IPS-20b (cell line): ENCODE results near the gene ATP6V0A1.
"Not testable (repeated sequence)": the region's sequence is repeated elsewhere in the genome, so short reads cannot be mapped to it uniquely, and the experiment has no call there.

ENCODE experiments used
- H3K27ac ChIP-seq: one replicate; pipeline ENCODE4 v1.5.1; 2013; ENCODE audit warnings: low read length
- H3K27me3 ChIP-seq: 2 replicates; pipeline ENCODE4 v1.6.1; 2013; ENCODE audit warnings: mild to moderate bottlenecking, low read length, inconsistent platforms; ENCODE audit not compliant: insufficient read depth
- H3K36me3 ChIP-seq: 2 replicates; pipeline ENCODE4 v1.6.1; 2013; ENCODE audit warnings: low read depth, mild to moderate bottlenecking, inconsistent platforms, low read length, moderate library complexity; ENCODE audit not compliant: insufficient read depth
- H3K4me1 ChIP-seq: 2 replicates; pipeline ENCODE4 v1.6.1; 2013; ENCODE audit warnings: mild to moderate bottlenecking, control low read depth, inconsistent platforms, low read length, moderate library complexity; ENCODE audit not compliant: insufficient read depth
- H3K4me3 ChIP-seq: 2 replicates; pipeline ENCODE4 v1.5.1; 2013; ENCODE audit warnings: mild to moderate bottlenecking, low read length, inconsistent platforms
- H3K9ac ChIP-seq: 2 replicates; pipeline ENCODE4 v1.6.1; 2013; ENCODE audit warnings: low read depth, mild to moderate bottlenecking, inconsistent platforms, low read length, moderate library complexity
- H3K9me3 ChIP-seq: 2 replicates; pipeline ENCODE4 v1.6.1; 2013; ENCODE audit warnings: mild to moderate bottlenecking, low read depth, low read length, inconsistent platforms; ENCODE audit not compliant: insufficient read depth

Gene ATP6V0A1

GRCh38 chr17:42548070-42548837, 89.6 kb downstream of the ATP6V0A1 start:
- Histone ChIP-seq H3K4me3 (peak overlapping the region; percentile 66), H3K9ac (peak overlapping the region; percentile 68; the same call in 1 of the 2 replicates), H3K4me1 (no peaks in the 10 kb centered on the region), H3K9me3 (no peaks in the 10 kb centered on the region), H3K27me3 (peaks cover 6% of the 10 kb centered on the region; the same call in 1 of the 2 replicates), H3K27ac (no peak overlapping the region), H3K36me3 (0 out of 2 replicates have a peak, but pooled peaks cover 9% of the 10 kb centered on the region)

DNA sequence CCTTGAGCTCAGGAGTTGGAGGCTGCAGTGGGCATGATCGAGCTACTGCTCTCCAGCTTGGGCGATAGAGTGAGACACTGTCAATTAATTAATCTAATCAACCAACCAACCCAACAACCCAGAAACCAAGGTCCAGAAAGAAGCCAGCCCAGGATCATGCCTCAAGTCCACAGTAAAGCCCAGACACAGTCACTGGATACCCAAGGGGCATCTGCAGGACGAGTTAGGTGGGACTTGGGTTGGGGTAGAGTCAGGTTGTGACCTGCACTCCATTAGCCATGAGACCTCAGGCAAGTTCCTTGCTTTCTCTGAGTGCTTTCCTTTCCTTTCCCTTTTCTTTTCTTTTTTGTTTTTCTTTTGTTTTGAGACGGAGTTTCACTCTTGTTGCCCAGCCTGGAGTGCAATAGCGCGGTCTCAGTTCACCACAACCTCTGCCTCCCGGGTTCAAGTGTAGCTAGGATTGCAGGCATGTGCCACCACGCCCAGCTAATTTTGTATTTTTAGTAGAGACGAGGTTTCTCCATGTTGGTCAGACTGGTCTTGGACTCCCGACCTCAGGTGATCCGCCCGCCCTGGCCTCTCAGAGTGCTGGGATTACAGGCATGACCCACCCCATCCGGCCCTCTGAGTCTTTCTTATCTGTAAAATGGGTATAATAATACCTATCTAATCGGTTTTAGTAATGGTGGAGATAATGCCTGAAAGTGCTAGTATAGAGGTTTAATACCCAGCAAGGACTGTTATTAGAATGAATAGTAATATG, 90.5 kb downstream of the ATP6V0A1 start:
- no peaks in the 10 kb centered on the region for H3K9me3 ChIP-seq
- peak overlapping the region; percentile 66 for H3K4me3 ChIP-seq
- peak overlapping the region; percentile 68; the same call in 1 of the 2 replicates for H3K9ac ChIP-seq
- no peaks in the 10 kb centered on the region for H3K4me1 ChIP-seq
- H3K27ac ChIP-seq = no peak overlapping the region
- peaks cover 6% of the 10 kb centered on the region; the same call in 1 of the 2 replicates for H3K27me3 ChIP-seq
- no peaks in the 10 kb centered on the region for H3K36me3 ChIP-seq

GRCh38 chr17:42552736-42553135, 94.1 kb downstream of the ATP6V0A1 start, which contains the start of gene HSD17B1:
TSS of gene HSD17B1 (plus strand) at chr17:42552923. CDS start at chr17:42552934, 11 bp downstream.
- peak within 1 kb of the TSS; percentile 92; the same call in 1 of the 2 replicates for H3K4me3 ChIP-seq
- not testable (repeated sequence) for H3K36me3 ChIP-seq, H3K27ac ChIP-seq, H3K27me3 ChIP-seq, H3K9ac ChIP-seq, H3K4me1 ChIP-seq, H3K9me3 ChIP-seq

GRCh38 chr17:42553161-42553818, 94.6 kb downstream of the ATP6V0A1 start:
- Histone ChIP-seq H3K4me3 (no peak overlapping the region; the same call in 1 of the 2 replicates), H3K36me3 (no peaks in the 10 kb centered on the region), H3K4me1 (no peaks in the 10 kb centered on the region), H3K27ac (no peak overlapping the region), H3K9ac (no peak overlapping the region), H3K9me3 (no peaks in the 10 kb centered on the region), H3K27me3 (peaks cover 6% of the 10 kb centered on the region; the same call in 1 of the 2 replicates)

DNA sequence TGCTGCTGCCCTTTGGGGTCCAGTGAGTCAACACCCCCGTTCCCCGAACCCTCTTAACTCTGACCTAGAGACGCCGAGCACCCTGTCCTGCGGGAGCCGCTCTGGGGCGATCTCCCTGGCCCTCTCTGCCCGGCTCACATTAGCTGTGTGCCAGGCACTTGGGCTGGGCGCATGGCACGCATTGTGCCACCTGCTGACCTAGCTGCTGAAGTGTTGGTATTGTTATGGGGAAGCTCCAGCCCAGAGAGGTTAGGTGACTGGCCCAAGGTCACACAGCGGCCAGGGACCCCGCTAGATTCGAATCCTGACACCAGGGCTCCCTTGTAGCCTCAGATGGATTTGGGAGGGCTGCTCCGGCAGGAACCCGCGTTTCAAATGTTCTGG, 95.2 kb downstream of the ATP6V0A1 start:
- peaks cover 4% of the 10 kb centered on the region; the same call in 1 of the 2 replicates for H3K27me3 ChIP-seq
- H3K4me1 ChIP-seq = no peaks in the 10 kb centered on the region
- no peaks in the 10 kb centered on the region for H3K36me3 ChIP-seq
- H3K4me3 ChIP-seq = peak overlapping the region; percentile 92; the same call in 1 of the 2 replicates
- H3K9me3 ChIP-seq = no peaks in the 10 kb centered on the region
- H3K9ac ChIP-seq = peak overlapping the region; percentile 92; the same call in 1 of the 2 replicates
- H3K27ac ChIP-seq = no peak overlapping the region

DNA sequence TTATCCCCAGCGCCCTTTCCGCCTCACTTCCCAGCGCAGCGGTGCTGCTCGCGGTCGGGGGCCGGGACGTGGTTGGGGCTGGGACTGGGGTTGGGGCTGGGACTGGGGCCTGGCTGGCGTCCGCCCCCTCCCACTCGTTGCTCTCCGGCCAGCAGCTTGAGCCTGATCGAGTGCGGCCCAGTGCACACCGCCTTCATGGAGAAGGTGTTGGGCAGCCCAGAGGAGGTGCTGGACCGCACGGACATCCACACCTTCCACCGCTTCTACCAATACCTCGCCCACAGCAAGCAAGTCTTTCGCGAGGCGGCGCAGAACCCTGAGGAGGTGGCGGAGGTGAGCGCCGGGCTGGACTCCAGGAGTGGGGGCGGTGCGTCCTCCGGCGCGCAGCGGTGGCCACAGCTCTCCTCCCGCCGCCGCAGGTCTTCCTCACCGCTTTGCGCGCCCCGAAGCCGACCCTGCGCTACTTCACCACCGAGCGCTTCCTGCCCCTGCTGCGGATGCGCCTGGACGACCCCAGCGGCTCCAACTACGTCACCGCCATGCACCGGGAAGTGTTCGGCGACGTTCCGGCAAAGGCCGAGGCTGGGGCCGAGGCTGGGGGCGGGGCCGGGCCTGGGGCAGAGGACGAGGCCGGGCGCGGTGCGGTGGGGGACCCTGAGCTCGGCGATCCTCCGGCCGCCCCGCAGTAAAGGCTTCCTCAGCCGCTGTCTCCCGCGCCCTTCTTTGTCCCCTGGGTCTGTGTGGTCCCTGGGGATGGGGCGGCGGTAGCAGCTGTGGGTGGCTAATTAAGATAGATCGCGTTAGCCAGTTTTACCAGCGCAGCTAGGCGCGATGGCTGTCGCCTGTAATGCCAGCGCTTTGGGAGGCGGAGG, 95.8 kb downstream of the ATP6V0A1 start:
- H3K9me3 ChIP-seq = no peaks in the 10 kb centered on the region
- peak overlapping the region; percentile 92 for H3K9ac ChIP-seq
- peak overlapping the region; percentile 92 for H3K4me3 ChIP-seq
- no peaks in the 10 kb centered on the region for H3K4me1 ChIP-seq
- peak overlapping the region; percentile 62 for H3K27ac ChIP-seq
- H3K36me3 ChIP-seq = no peaks in the 10 kb centered on the region
- H3K27me3 ChIP-seq = no peaks in the 10 kb centered on the region

- Histone ChIP-seq H3K27ac (no peak overlapping the region), H3K9ac (peak overlapping the region; percentile 92; the same call in 1 of the 2 replicates), H3K36me3 (no peaks in the 10 kb centered on the region), H3K4me3 (peak overlapping the region; percentile 92), H3K9me3 (no peaks in the 10 kb centered on the region), H3K4me1 (no peaks in the 10 kb centered on the region), H3K27me3 (no peaks in the 10 kb centered on the region)
Observed at GRCh38 chr17:42555122-42555622, 96.5 kb downstream of the ATP6V0A1 start.

- H3K27me3 ChIP-seq, H3K9ac ChIP-seq, H3K36me3 ChIP-seq, H3K27ac ChIP-seq, H3K9me3 ChIP-seq, H3K4me3 ChIP-seq, H3K4me1 ChIP-seq: not testable (repeated sequence)
Observed at GRCh38 chr17:42555961-42556617, 97.4 kb downstream of the ATP6V0A1 start.

DNA sequence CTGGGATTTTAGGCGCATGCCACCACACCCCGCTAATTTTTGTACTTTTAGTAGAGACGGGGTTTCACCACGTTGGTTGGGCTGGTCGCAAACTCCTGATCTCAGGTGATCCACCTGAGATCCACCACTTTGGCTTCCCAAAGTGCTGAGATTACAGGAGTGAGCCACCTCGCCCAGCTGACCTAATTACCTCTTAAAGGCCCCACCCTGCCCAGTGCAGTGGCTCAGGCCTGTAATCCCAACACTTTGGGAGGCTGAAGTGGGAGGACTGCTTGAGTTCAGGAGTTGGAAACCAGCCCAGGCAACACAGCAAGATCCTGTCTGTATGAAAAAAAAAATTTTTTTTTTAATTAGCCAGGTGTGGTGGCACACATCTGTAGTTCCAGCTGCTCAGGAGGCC, 100.4 kb downstream of the ATP6V0A1 start:
- Histone ChIP-seq H3K27ac (no peak overlapping the region), H3K9me3 (no peaks in the 10 kb centered on the region), H3K36me3 (0 out of 2 replicates have a peak, but pooled peaks cover 5% of the 10 kb centered on the region), H3K4me3 (no peak overlapping the region), H3K4me1 (peaks cover 7% of the 10 kb centered on the region; the same call in 1 of the 2 replicates), H3K27me3 (no peaks in the 10 kb centered on the region), H3K9ac (no peak overlapping the region)

GRCh38 chr17:42560246-42560645, 101.6 kb downstream of the ATP6V0A1 start:
- Histone ChIP-seq H3K4me1 (peaks cover 7% of the 10 kb centered on the region; the same call in 1 of the 2 replicates), H3K9ac (no peak overlapping the region), H3K27ac (no peak overlapping the region)

More at GRCh38 chr17:42560246-42560645, 101.6 kb downstream of the ATP6V0A1 start:
- Histone ChIP-seq H3K36me3 (peaks cover 16% of the 10 kb centered on the region), H3K9me3 (no peaks in the 10 kb centered on the region), H3K27me3 (no peaks in the 10 kb centered on the region), H3K4me3 (no peak overlapping the region)
